GM23248 (cell line): Measurements from ENCODE around the gene BCKDHB. TPM values are rescaled to one million over a fixed set of nuclear protein-coding genes. Genes with fewer than 3 reads are reported as not detected.

ENCODE experiments used
- DNase-seq: peaks from one replicate; pipeline ENCODE4 v3.0.0-alpha.2; 2015
- H2AFZ ChIP-seq: fragments of 200-600 bp; sonication (generic); 2 replicates; pipeline ENCODE4 v1.6.1; 2016; ENCODE audit warnings: antibody characterized with exemption
- H3F3A ChIP-seq: fragments of 200-600 bp; sonication (generic); 2 replicates; pipeline ENCODE4 v1.6.1; 2016; ENCODE audit warnings: mild to moderate bottlenecking, antibody characterized with exemption, mixed run types; ENCODE audit not compliant: insufficient read depth
- H3K27ac ChIP-seq: fragments of 200-600 bp; sonication (generic); 2 replicates; pipeline ENCODE4 v1.5.1; 2016; ENCODE audit warnings: mild to moderate bottlenecking
- H3K27me3 ChIP-seq: fragments of 200-600 bp; sonication (generic); replicated peaks from 2 replicates; pipeline ENCODE4 v1.6.1; 2016; ENCODE audit warnings: mild to moderate bottlenecking; ENCODE audit not compliant: insufficient read depth
- H3K36me3 ChIP-seq: fragments of 200-600 bp; sonication (generic); 2 replicates; pipeline ENCODE4 v1.6.1; 2016; ENCODE audit warnings: low read depth, mild to moderate bottlenecking
- H3K4me1 ChIP-seq: fragments of 200-600 bp; sonication (generic); 2 replicates; pipeline ENCODE4 v1.6.1; 2016; ENCODE audit warnings: mild to moderate bottlenecking; ENCODE audit not compliant: insufficient read depth
- H3K4me2 ChIP-seq: fragments of 200-600 bp; sonication (generic); one replicate; pipeline ENCODE4 v1.6.1; 2016; ENCODE audit warnings: mild to moderate bottlenecking; ENCODE audit not compliant: unreplicated experiment
- H3K4me3 ChIP-seq: fragments of 200-600 bp; sonication (generic); 2 replicates; pipeline ENCODE4 v1.5.1; 2016; ENCODE audit warnings: mild to moderate bottlenecking
- H3K79me2 ChIP-seq: fragments of 200-600 bp; sonication (generic); 2 replicates; pipeline ENCODE4 v1.6.1; 2016; ENCODE audit warnings: mild to moderate bottlenecking; ENCODE audit not compliant: insufficient read depth
- H3K9ac ChIP-seq: fragments of 200-600 bp; sonication (generic); 2 replicates; pipeline ENCODE4 v1.6.1; 2016; ENCODE audit warnings: mild to moderate bottlenecking
- H3K9me2 ChIP-seq: fragments of 200-600 bp; sonication (generic); 2 replicates; pipeline ENCODE4 v1.6.1; 2016; ENCODE audit warnings: mixed run types, mild to moderate bottlenecking, moderate library complexity; ENCODE audit not compliant: insufficient read depth
- H3K9me3 ChIP-seq: fragments of 200-600 bp; sonication (generic); one replicate; pipeline ENCODE4 v1.6.1; 2017; ENCODE audit warnings: low read depth
- H4K20me1 ChIP-seq: fragments of 200-600 bp; sonication (generic); 2 replicates; pipeline ENCODE4 v1.6.0; 2016; ENCODE audit not compliant: insufficient read depth
- EZH2 ChIP-seq: fragments of 200-600 bp; sonication (generic); IDR thresholded peaks from 2 replicates; pipeline ENCODE4 v1.6.1; 2018; ENCODE audit warnings: antibody characterized with exemption, mild to moderate bottlenecking; ENCODE audit not compliant: insufficient read depth, poor library complexity, severe bottlenecking
- EZH2phosphoT487 ChIP-seq: fragments of 200-600 bp; sonication (generic); IDR thresholded peaks from 2 replicates; pipeline ENCODE4 v1.6.1; 2018; ENCODE audit warnings: antibody characterized with exemption, moderate library complexity, mild to moderate bottlenecking, low read depth; ENCODE audit not compliant: insufficient read depth
- WGBS, 2 experiments: methylation state at CpG; one replicate each; pipeline ENCODE4 v1.1.6; 2015 to 2017; ENCODE audit warnings: low lambda C conversion rate in 2 of 2, low coverage in 1 of 2; ENCODE audit errors: missing lambda C conversion rate in 2 of 2; 5-methylcytosine and 5-hydroxymethylcytosine counted together
- in situ Hi-C: fragments of 300-500 bp; cut with MboI; formaldehyde crosslinking; loops from 2 replicates; pipeline ENCODE4 v1.15.0; 2020
- polyA plus RNA-seq: library from polyadenylated mRNA; unstranded; fragments of >200 nt; fragmentation: Nextera tagmentation; extraction: Ambion mirVana; gene quantifications from 2 replicates; pipeline ENCODE4 v1.2.1, GENCODE V29; 2016
- total RNA-seq: library from RNA; depleted of rRNA; stranded (reverse); fragments of >200 nt; shearing (Covaris generic); gene quantifications from 2 replicates; pipeline ENCODE4 v1.2.3, GENCODE V29; 2014

The BCKDHB gene
- total and polyA plus RNA-seq, 2 experiments from 2014 or later, result 18.4 to 33.8 TPM

- Histone ChIP-seq H3K4me2 (no peak overlapping the region), H3K27me3 (no peaks in the 10 kb centered on the region), H3K27ac (no peak overlapping the region), H3K9me3 (no peaks in the 10 kb centered on the region), H3K9ac (no peak overlapping the region), H3F3A (0 out of 2 replicates have a peak, but pooled peaks cover under 1% of the 10 kb centered on the region), H3K36me3 (no peaks in the 10 kb centered on the region), H3K9me2 (no peaks in the 10 kb centered on the region), H3K79me2 (no peaks in the 10 kb centered on the region), H4K20me1 (no peaks in the 10 kb centered on the region), H3K4me1 (peaks cover 10% of the 10 kb centered on the region), H3K4me3 (no peak overlapping the region), H2AFZ (no peak overlapping the region)
- TF ChIP-seq EZH2 (no peak), EZH2phosphoT487 (no peak)
- in situ Hi-C loops, result no loop called here
- WGBS, 2 experiments, result 76 to 78% methylated on average over 5 of the region's 5 CpGs
- no peak for DNase-seq
These were observed 234.2 kb downstream of the BCKDHB start for GRCh38 chr6:80340686-80341085.

GRCh38 chr6:80341330-80341729, 234.9 kb downstream of the BCKDHB start:
- 29 to 39% methylated on average over 4 of the region's 4 CpGs for WGBS, 2 experiments
- H3K4me3 ChIP-seq, result no peak overlapping the region
- TF ChIP-seq EZH2 (no peak), EZH2phosphoT487 (no peak)

GRCh38 chr6:80343511-80343910, 237.0 kb downstream of the BCKDHB start:
- no peaks in the 10 kb centered on the region for H4K20me1 ChIP-seq
- peak; percentile 37 for DNase-seq
- H2AFZ ChIP-seq, result no peak overlapping the region
- H3K9me3 ChIP-seq, result no peaks in the 10 kb centered on the region
- H3K4me3 ChIP-seq, result no peak overlapping the region
- no peaks in the 10 kb centered on the region for H3K36me3 ChIP-seq
- H3K4me2 ChIP-seq, result no peak overlapping the region
- in situ Hi-C loops, result no loop called here
- H3F3A ChIP-seq, result no peaks in the 10 kb centered on the region
- H3K4me1 ChIP-seq, result peaks cover 5% of the 10 kb centered on the region; the same call in 1 of the 2 replicates
- H3K9me2 ChIP-seq, result no peaks in the 10 kb centered on the region
- H3K27me3 ChIP-seq, result no peaks in the 10 kb centered on the region
- H3K27ac ChIP-seq, result no peak overlapping the region
- no peak overlapping the region for H3K9ac ChIP-seq
- no peaks in the 10 kb centered on the region for H3K79me2 ChIP-seq
- 94 to 95% methylated on average over 2 of the region's 2 CpGs for WGBS, 2 experiments
- TF ChIP-seq EZH2 (no peak), EZH2phosphoT487 (no peak)

More at GRCh38 chr6:80341330-80341729, 234.9 kb downstream of the BCKDHB start:
- no peak overlapping the region for H3K27ac ChIP-seq
- H4K20me1 ChIP-seq, result no peaks in the 10 kb centered on the region
- peaks cover 10% of the 10 kb centered on the region for H3K4me1 ChIP-seq
- H3K4me2 ChIP-seq, result no peak overlapping the region
- H3K9ac ChIP-seq, result no peak overlapping the region
- no peaks in the 10 kb centered on the region for H3K79me2 ChIP-seq
- no peaks in the 10 kb centered on the region for H3K36me3 ChIP-seq
- H2AFZ ChIP-seq, result no peak overlapping the region
- no peaks in the 10 kb centered on the region for H3K9me2 ChIP-seq
- DNase-seq, result peak; percentile 62
- in situ Hi-C loops, result no loop called here
- H3K27me3 ChIP-seq, result no peaks in the 10 kb centered on the region
- H3K9me3 ChIP-seq, result no peaks in the 10 kb centered on the region
- no peaks in the 10 kb centered on the region for H3F3A ChIP-seq

GRCh38 chr6:80347101-80347500, 240.6 kb downstream of the BCKDHB start:
- Histone ChIP-seq H3K4me2 (no peak overlapping the region), H3K9ac (no peak overlapping the region), H4K20me1 (no peaks in the 10 kb centered on the region), H2AFZ (no peak overlapping the region), H3F3A (no peaks in the 10 kb centered on the region), H3K4me3 (no peak overlapping the region), H3K4me1 (peaks cover 5% of the 10 kb centered on the region; the same call in 1 of the 2 replicates), H3K27ac (no peak overlapping the region), H3K9me2 (peaks cover 5% of the 10 kb centered on the region; the same call in 1 of the 2 replicates), H3K79me2 (no peaks in the 10 kb centered on the region), H3K9me3 (no peaks in the 10 kb centered on the region), H3K36me3 (no peaks in the 10 kb centered on the region), H3K27me3 (no peaks in the 10 kb centered on the region)
- in situ Hi-C loops, result no loop called here
- DNase-seq, result no peak
- TF ChIP-seq EZH2phosphoT487 (no peak), EZH2 (no peak)
- WGBS, 2 experiments, result 89 to 100% methylated on average over 1 of the region's 1 CpG

GRCh38 chr6:80348263-80348662, 241.8 kb downstream of the BCKDHB start:
- no peaks in the 10 kb centered on the region for H3K9me3 ChIP-seq
- in situ Hi-C loops, result no loop called here
- H3K4me3 ChIP-seq, result no peak overlapping the region
- H3K36me3 ChIP-seq, result no peaks in the 10 kb centered on the region
- TF ChIP-seq EZH2, result no peak
- TF ChIP-seq EZH2phosphoT487, result no peak
- H3K27me3 ChIP-seq, result no peaks in the 10 kb centered on the region
- H3K9ac ChIP-seq, result no peak overlapping the region
- no peaks in the 10 kb centered on the region for H3K79me2 ChIP-seq
- peaks cover 5% of the 10 kb centered on the region; the same call in 1 of the 2 replicates for H3K9me2 ChIP-seq
- H3F3A ChIP-seq, result no peaks in the 10 kb centered on the region
- no peaks in the 10 kb centered on the region for H4K20me1 ChIP-seq
- no peak for DNase-seq
- peaks cover 2% of the 10 kb centered on the region; the same call in 1 of the 2 replicates for H3K4me1 ChIP-seq
- no peak overlapping the region for H2AFZ ChIP-seq
- H3K4me2 ChIP-seq, result no peak overlapping the region
- 90 to 93% methylated on average over 2 of the region's 2 CpGs for WGBS, 2 experiments
- no peak overlapping the region for H3K27ac ChIP-seq
